Neural cell (in vitro differentiated cells): ENCODE measurements around the gene KEL. TPM values are rescaled to one million over a fixed set of nuclear protein-coding genes. Genes with fewer than 3 reads are reported as not detected.

ENCODE experiments used
- H2AFZ ChIP-seq: fragments of 200-600, 300-800 bp; sonication (generic), shearing (Covaris generic); 2 replicates; pipeline ENCODE4 v1.6.0; 2014; ENCODE audit warnings: low read depth, mild to moderate bottlenecking, antibody characterized with exemption, low read length, moderate library complexity
- H3F3A ChIP-seq: fragments of 200-600 bp; shearing (Covaris generic); 2 replicates; pipeline ENCODE4 v1.6.1; 2016; ENCODE audit warnings: mild to moderate bottlenecking, moderate library complexity, mixed read lengths, antibody characterized with exemption, low read length; ENCODE audit not compliant: insufficient read depth, poor library complexity, severe bottlenecking
- H3K27ac ChIP-seq: fragments of 200-600, 300-800 bp; sonication (generic), shearing (Covaris generic); 2 replicates; pipeline ENCODE4 v1.5.1; 2014; ENCODE audit warnings: mild to moderate bottlenecking, low read length, moderate library complexity
- H3K27me3 ChIP-seq: fragments of 300-800, 200-600 bp; sonication (generic), shearing (Covaris generic); 2 replicates; pipeline ENCODE4 v1.6.0; 2014; ENCODE audit warnings: mild to moderate bottlenecking, low read depth, low read length, moderate library complexity; ENCODE audit not compliant: insufficient read depth
- H3K36me3 ChIP-seq: fragments of 300-800, 200-600 bp; sonication (generic), shearing (Covaris generic); 2 replicates; pipeline ENCODE4 v1.5.1; 2014; ENCODE audit warnings: mild to moderate bottlenecking, antibody characterized with exemption, low read length, moderate library complexity; ENCODE audit not compliant: insufficient read depth
- H3K4me2 ChIP-seq: fragments of 300-800, 200-600 bp; sonication (generic), shearing (Covaris generic); 2 replicates; pipeline ENCODE4 v1.6.0; 2014; ENCODE audit warnings: mild to moderate bottlenecking, low read length
- H3K4me3 ChIP-seq: fragments of 300-800, 200-600 bp; sonication (generic), shearing (Covaris generic); 2 replicates; pipeline ENCODE4 v1.5.1; 2014; ENCODE audit warnings: mild to moderate bottlenecking, low read length, moderate library complexity
- H3K79me2 ChIP-seq: fragments of 200-600 bp; shearing (Covaris generic); replicated peaks from 2 replicates; pipeline ENCODE4 v1.6.0; 2014; ENCODE audit warnings: mild to moderate bottlenecking, low read length, moderate library complexity; ENCODE audit not compliant: insufficient read depth
- H3K9ac ChIP-seq: fragments of 300-800, 200-600 bp; sonication (generic), shearing (Covaris generic); 2 replicates; pipeline ENCODE4 v1.6.1; 2016; ENCODE audit warnings: mild to moderate bottlenecking, low read length, mixed read lengths
- H3K9me2 ChIP-seq: fragments of 200-600 bp; shearing (Covaris generic); 2 replicates; pipeline ENCODE4 v1.6.1; 2016; ENCODE audit warnings: mild to moderate bottlenecking, low read length, mixed read lengths; ENCODE audit not compliant: insufficient read depth
- H3K9me3 ChIP-seq: fragments of 200-600, 300-800 bp; sonication (generic), shearing (Covaris generic); 2 replicates; pipeline ENCODE4 v1.6.1; 2016; ENCODE audit warnings: mild to moderate bottlenecking, mixed run types, low read length, moderate library complexity, mixed read lengths
- H4K20me1 ChIP-seq: fragments of 200-600 bp; shearing (Covaris generic); 2 replicates; pipeline ENCODE4 v1.6.1; 2016; ENCODE audit warnings: mild to moderate bottlenecking, mixed run types; ENCODE audit not compliant: insufficient read depth
- EP300 ChIP-seq: fragments of 450-650 bp; conservative IDR thresholded peaks from 2 replicates; pipeline ENCODE4 v1.6.1; 2014; ENCODE audit warnings: antibody characterized with exemption, mild to moderate bottlenecking, moderate library complexity; ENCODE audit not compliant: poor library complexity, severe bottlenecking
- EZH2 ChIP-seq: fragments of 200-600, 300-800 bp; shearing (Covaris generic), sonication (generic); IDR thresholded peaks from 2 replicates; pipeline ENCODE4 v1.6.1; 2014; ENCODE audit warnings: antibody characterized with exemption, low read length, borderline replicate concordance, mild to moderate bottlenecking; ENCODE audit not compliant: insufficient read depth, poor library complexity, severe bottlenecking
- MXI1 ChIP-seq: fragments of 450-650 bp; conservative IDR thresholded peaks from 2 replicates; pipeline ENCODE4 v1.6.1; 2014; ENCODE audit warnings: antibody characterized with exemption, mild to moderate bottlenecking; ENCODE audit not compliant: poor library complexity, severe bottlenecking
- POLR2AphosphoS5 ChIP-seq: IDR thresholded peaks from 2 replicates; pipeline ENCODE4 v1.6.1; 2012
- RAD21 ChIP-seq: fragments of 450-650 bp; conservative IDR thresholded peaks from 2 replicates; pipeline ENCODE4 v1.6.1; 2014; ENCODE audit warnings: antibody characterized with exemption, mild to moderate bottlenecking, moderate library complexity
- SMC3 ChIP-seq: fragments of 450-650 bp; conservative IDR thresholded peaks from 2 replicates; pipeline ENCODE4 v1.6.1; 2014; ENCODE audit warnings: antibody characterized with exemption, mild to moderate bottlenecking, moderate library complexity; ENCODE audit not compliant: poor library complexity
- TAF1 ChIP-seq: IDR thresholded peaks from 2 replicates; pipeline ENCODE4 v1.6.1; 2012; ENCODE audit warnings: low read depth
- polyA plus RNA-seq: library from polyadenylated mRNA; depleted of rRNA; stranded (reverse); fragments of >200 nt; gene quantifications from 2 replicates; pipeline ENCODE4 v1.2.3, GENCODE V29; 2014
- TF ChIP-seq, protein P1 (sequence below): fragments of 450-650 bp; IDR thresholded peaks from 2 replicates; pipeline ENCODE4 v1.5.1; 2014; ENCODE audit warnings: antibody characterized with exemption, mild to moderate bottlenecking, moderate library complexity; ENCODE audit not compliant: poor library complexity, severe bottlenecking
- TF ChIP-seq, protein P2 (sequence below): IDR thresholded peaks from 2 replicates; pipeline ENCODE4 v1.6.1; 2012; ENCODE audit warnings: borderline replicate concordance

Gene KEL
- polyA plus RNA-seq, 1 donor from 2014 or later: 2.2 TPM

DNA sequence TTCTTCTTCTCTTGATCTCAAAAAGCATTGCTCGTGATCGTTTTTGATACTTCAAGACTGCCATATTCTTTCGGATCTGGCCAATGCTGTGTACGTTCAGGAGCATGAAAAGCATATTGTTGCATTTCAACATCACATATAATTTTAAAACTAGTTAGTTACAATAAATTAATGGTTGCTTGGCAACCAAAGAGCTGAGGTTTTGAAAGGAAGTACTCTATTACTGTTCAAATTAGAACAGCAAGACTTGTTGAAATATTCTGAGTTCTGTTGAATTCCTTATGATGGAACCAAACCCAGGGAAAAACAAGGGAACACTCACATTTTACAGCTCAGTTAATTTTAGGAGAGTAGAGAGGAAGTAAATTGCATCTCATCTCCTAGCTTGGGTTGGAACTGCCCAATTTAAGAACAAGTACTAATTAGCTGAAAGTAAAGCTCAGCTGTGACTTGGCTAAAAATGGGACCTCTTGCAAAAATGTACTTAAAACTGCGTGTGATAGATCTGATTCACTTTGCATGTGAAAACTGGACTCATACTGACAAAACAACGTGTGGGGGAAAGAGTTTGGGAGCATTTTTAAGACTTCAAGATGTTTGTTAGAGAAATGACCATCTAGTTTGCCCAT lies 43.6 kb upstream of the KEL start:
- no peak overlapping the region for H3K9ac ChIP-seq
- H3K9me3 ChIP-seq: no peaks in the 10 kb centered on the region
- no peaks in the 10 kb centered on the region for H3K36me3 ChIP-seq
- H2AFZ ChIP-seq: no peak overlapping the region
- no peak overlapping the region for H3K4me2 ChIP-seq
- H3K79me2 ChIP-seq: no peaks in the 10 kb centered on the region
- no peaks in the 10 kb centered on the region for H4K20me1 ChIP-seq
- no peaks in the 10 kb centered on the region for H3K9me2 ChIP-seq
- H3F3A ChIP-seq: no peaks in the 10 kb centered on the region
- no peaks in the 10 kb centered on the region for H3K27me3 ChIP-seq
- TF ChIP-seq TAF1 (no peak), EP300 (no peak), POLR2AphosphoS5 (no peak), MXI1 (no peak), RAD21 (no peak), EZH2 (no peak), SMC3 (no peak)
- TF ChIP-seq, protein P1, sequence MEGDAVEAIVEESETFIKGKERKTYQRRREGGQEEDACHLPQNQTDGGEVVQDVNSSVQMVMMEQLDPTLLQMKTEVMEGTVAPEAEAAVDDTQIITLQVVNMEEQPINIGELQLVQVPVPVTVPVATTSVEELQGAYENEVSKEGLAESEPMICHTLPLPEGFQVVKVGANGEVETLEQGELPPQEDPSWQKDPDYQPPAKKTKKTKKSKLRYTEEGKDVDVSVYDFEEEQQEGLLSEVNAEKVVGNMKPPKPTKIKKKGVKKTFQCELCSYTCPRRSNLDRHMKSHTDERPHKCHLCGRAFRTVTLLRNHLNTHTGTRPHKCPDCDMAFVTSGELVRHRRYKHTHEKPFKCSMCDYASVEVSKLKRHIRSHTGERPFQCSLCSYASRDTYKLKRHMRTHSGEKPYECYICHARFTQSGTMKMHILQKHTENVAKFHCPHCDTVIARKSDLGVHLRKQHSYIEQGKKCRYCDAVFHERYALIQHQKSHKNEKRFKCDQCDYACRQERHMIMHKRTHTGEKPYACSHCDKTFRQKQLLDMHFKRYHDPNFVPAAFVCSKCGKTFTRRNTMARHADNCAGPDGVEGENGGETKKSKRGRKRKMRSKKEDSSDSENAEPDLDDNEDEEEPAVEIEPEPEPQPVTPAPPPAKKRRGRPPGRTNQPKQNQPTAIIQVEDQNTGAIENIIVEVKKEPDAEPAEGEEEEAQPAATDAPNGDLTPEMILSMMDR: no peak
- TF ChIP-seq, protein P2, sequence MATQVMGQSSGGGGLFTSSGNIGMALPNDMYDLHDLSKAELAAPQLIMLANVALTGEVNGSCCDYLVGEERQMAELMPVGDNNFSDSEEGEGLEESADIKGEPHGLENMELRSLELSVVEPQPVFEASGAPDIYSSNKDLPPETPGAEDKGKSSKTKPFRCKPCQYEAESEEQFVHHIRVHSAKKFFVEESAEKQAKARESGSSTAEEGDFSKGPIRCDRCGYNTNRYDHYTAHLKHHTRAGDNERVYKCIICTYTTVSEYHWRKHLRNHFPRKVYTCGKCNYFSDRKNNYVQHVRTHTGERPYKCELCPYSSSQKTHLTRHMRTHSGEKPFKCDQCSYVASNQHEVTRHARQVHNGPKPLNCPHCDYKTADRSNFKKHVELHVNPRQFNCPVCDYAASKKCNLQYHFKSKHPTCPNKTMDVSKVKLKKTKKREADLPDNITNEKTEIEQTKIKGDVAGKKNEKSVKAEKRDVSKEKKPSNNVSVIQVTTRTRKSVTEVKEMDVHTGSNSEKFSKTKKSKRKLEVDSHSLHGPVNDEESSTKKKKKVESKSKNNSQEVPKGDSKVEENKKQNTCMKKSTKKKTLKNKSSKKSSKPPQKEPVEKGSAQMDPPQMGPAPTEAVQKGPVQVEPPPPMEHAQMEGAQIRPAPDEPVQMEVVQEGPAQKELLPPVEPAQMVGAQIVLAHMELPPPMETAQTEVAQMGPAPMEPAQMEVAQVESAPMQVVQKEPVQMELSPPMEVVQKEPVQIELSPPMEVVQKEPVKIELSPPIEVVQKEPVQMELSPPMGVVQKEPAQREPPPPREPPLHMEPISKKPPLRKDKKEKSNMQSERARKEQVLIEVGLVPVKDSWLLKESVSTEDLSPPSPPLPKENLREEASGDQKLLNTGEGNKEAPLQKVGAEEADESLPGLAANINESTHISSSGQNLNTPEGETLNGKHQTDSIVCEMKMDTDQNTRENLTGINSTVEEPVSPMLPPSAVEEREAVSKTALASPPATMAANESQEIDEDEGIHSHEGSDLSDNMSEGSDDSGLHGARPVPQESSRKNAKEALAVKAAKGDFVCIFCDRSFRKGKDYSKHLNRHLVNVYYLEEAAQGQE: no peak
- no peak overlapping the region for H3K27ac ChIP-seq
- no peak overlapping the region for H3K4me3 ChIP-seq

DNA sequence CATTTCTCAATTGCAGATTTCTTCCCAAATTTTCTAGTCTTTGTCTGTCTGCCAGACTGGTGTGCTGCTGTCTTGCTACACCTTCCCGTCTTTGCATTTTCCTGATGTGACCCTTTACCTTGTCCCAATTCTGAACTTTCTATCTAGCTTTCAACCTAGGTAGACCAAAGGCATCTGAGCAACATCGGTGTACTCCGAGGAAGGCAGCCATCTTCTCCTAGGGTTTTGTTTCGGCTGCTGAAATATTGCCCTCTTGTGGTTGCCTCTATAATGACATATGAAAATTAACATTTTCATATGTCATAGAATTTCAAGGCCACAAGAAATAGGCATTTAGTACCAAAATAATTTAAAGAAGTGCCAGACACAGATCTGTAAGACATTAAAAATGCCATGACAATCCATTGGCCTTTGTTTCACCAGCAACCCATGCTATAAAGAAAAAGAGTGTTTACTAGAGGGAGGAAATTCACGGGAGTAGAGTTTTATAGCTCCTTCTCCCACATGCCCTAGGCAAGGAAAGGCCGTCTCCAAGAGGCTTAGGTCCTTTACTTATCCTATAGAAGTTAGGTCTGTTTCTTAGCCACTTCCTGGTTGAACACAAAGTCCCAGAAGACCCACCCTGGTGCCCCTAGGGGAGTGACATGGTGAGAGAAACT lies 41.4 kb upstream of the KEL start:
- Histone ChIP-seq H4K20me1 (no peaks in the 10 kb centered on the region), H3K9me2 (no peaks in the 10 kb centered on the region), H2AFZ (no peak overlapping the region), H3K9ac (no peak overlapping the region), H3K36me3 (no peaks in the 10 kb centered on the region), H3K27ac (no peak overlapping the region), H3K4me2 (no peak overlapping the region), H3F3A (no peaks in the 10 kb centered on the region), H3K27me3 (no peaks in the 10 kb centered on the region), H3K9me3 (no peaks in the 10 kb centered on the region), H3K4me3 (no peak overlapping the region), H3K79me2 (no peaks in the 10 kb centered on the region)
- peak; percentile 67 for TF ChIP-seq RAD21
- TF ChIP-seq EP300: no peak
- peak; percentile 73 for TF ChIP-seq SMC3
- no peak for TF ChIP-seq TAF1
- TF ChIP-seq, protein P2: no peak
- TF ChIP-seq, protein P1: peak; percentile 73
- no peak for TF ChIP-seq MXI1
- TF ChIP-seq EZH2: no peak
- TF ChIP-seq POLR2AphosphoS5: no peak
